ENCODE measurements around the gene SYCP2L. TPM values are rescaled to one million over a fixed set of nuclear protein-coding genes. Genes with fewer than 3 reads are reported as not detected.

SYCP2L gene
- total and polyA plus RNA-seq, 8 donors, result 1.1 to 2.3 (median 1.4) TPM

- no peak for FAIRE-seq
- 62 to 71% methylated on average over 10 of the region's 10 CpGs for WGBS, 2 donors
- Histone ChIP-seq H3K4me1 (peaks cover 0 to 13% (median 12%) of the 10 kb centered on the region in 3 donors), H3K36me3 (no peaks in the 10 kb centered on the region), H3K4me3 (no peak overlapping the region), H3K27me3 (no peaks in the 10 kb centered on the region), H3K9me3 (no peaks in the 10 kb centered on the region), H3K27ac (no peak overlapping the region)
- no peak for TF ChIP-seq CTCF (IDR thresholded peaks at IDR 0.05)
- intact Hi-C loops (cut with DNase I), result no loop called here
- peak in 2 of 4 donors; percentile 15 to 46 for ATAC-seq
- DNase-seq, result no peak
Measured at GRCh38 chr6:11007715-11008608, 121.1 kb downstream of the SYCP2L start.

- H3K4me3 ChIP-seq, result no peak overlapping the region
- no peaks in the 10 kb centered on the region for H3K27me3 ChIP-seq
- TF ChIP-seq CTCF (IDR thresholded peaks at IDR 0.05), result no peak
- peaks cover 0 to 13% (median 12%) of the 10 kb centered on the region in 3 donors for H3K4me1 ChIP-seq
- intact Hi-C loops (cut with DNase I), result no loop called here
- no peak for DNase-seq
- WGBS, 2 donors, result 55 to 66% methylated on average over 1 of the region's 1 CpG
- no peak overlapping the region for H3K27ac ChIP-seq
- H3K36me3 ChIP-seq, result no peaks in the 10 kb centered on the region
- H3K9me3 ChIP-seq, result no peaks in the 10 kb centered on the region
- no peak for FAIRE-seq
- no peak for ATAC-seq
Measured at GRCh38 chr6:11008821-11009220, 122.0 kb downstream of the SYCP2L start.

- ATAC-seq, result no peak
- FAIRE-seq, result no peak
- H3K4me1 ChIP-seq, result peaks cover 0 to 13% (median 12%) of the 10 kb centered on the region in 3 donors
- TF ChIP-seq CTCF (IDR thresholded peaks at IDR 0.05), result no peak
- intact Hi-C loops (cut with DNase I), result no loop called here
- no peak overlapping the region for H3K27ac ChIP-seq
- no peak overlapping the region for H3K4me3 ChIP-seq
- WGBS, 2 donors, result 68 to 76% methylated on average over 6 of the region's 6 CpGs
- H3K36me3 ChIP-seq, result no peaks in the 10 kb centered on the region
- no peak for DNase-seq
- H3K9me3 ChIP-seq, result no peaks in the 10 kb centered on the region
- no peaks in the 10 kb centered on the region for H3K27me3 ChIP-seq
Measured at GRCh38 chr6:11009353-11009752, 122.5 kb downstream of the SYCP2L start.

GRCh38 chr6:11011787-11012234, 125.0 kb downstream of the SYCP2L start:
- TF ChIP-seq CTCF (IDR thresholded peaks at IDR 0.05), result no peak
- Histone ChIP-seq H3K9me3 (no peaks in the 10 kb centered on the region), H3K4me1 (peaks cover 0 to 13% (median 12%) of the 10 kb centered on the region in 3 donors), H3K36me3 (no peaks in the 10 kb centered on the region), H3K4me3 (no peak overlapping the region), H3K27ac (no peak overlapping the region), H3K27me3 (no peaks in the 10 kb centered on the region)
- peak in 5 of 6 donors; percentile 27 to 64 (median 36) for DNase-seq
- WGBS, 2 donors, result 12 to 14% methylated on average over 8 of the region's 8 CpGs
- FAIRE-seq, result no peak
- intact Hi-C loops (cut with DNase I), result no loop called here
- peak; percentile 77 to 97 (median 94) for ATAC-seq

- intact Hi-C loops (cut with DNase I), result no loop called here
Measured at GRCh38 chr6:11012295-11012754, 125.5 kb downstream of the SYCP2L start.

More at GRCh38 chr6:11012295-11012754, 125.5 kb downstream of the SYCP2L start:
- no peak for ATAC-seq
- TF ChIP-seq CTCF (IDR thresholded peaks at IDR 0.05), result no peak
- no peaks in the 10 kb centered on the region for H3K36me3 ChIP-seq
- no peaks in the 10 kb centered on the region for H3K9me3 ChIP-seq
- FAIRE-seq, result no peak
- H3K4me1 ChIP-seq, result peaks cover 0 to 13% (median 12%) of the 10 kb centered on the region in 3 donors
- H3K27me3 ChIP-seq, result no peaks in the 10 kb centered on the region
- H3K27ac ChIP-seq, result no peak overlapping the region
- no peak overlapping the region for H3K4me3 ChIP-seq
- WGBS, 2 donors, result 26 to 29% methylated on average over 5 of the region's 5 CpGs
- no peak for DNase-seq

Data from pancreas (tissue), 10 donors.